GM19193 (cell line): ENCODE results near the gene THSD8.
A peak's percentile ranks its signal among the peaks of the same experiment; 100 is the strongest.

ENCODE experiments used
- POLR2A ChIP-seq: IDR thresholded peaks from 4 replicates; pipeline ENCODE4 v1.6.1; 2011; ENCODE audit not compliant: insufficient read depth, insufficient read length; ENCODE audit errors: extremely low read depth

Gene THSD8

DNA sequence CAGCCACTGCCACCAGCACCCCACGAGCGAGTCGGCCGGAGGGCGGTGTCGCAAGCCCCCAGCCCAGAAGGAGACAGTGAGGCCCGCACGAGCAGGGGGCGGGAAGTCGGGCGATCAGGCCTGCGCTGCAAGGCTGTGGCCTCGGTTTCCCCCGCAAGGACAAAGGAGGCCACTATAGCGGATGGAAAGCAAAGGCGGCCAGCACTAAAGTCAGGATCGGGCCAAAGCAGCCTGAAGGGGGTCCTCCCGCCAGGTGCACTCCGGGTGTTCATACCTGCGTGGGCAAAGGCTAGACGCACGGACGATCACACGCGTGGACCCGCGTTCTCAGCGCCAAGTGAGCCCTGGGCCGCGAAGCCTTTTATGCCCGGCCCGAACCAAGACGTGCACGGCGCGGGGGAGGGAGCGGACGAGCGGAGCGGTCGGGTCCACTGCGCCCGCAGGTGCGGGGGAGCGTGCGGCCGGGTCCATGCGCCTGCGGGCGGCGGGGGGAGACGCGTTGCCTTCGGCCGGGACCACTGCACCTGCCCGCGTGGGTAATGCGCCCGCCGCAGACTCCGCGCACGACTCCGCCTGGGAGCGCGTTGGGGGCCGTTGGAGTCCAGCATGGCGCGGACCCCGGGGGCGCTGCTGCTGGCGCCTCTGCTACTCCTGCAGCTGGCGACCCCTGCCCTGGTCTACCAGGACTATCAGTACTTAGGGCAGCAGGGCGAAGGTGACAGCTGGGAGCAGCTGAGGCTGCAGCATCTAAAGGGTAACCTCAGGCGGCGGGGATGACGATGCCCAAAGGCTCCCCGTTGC lies at the start of gene THSD8, which contains the start of gene PRDX2:
TSS of gene THSD8 (plus strand) at position 604 of the 801 bp plus-strand sequence. CDS start at position 607, 3 bp downstream.
TSS of gene PRDX2 (minus strand) at position 335 of the 801 bp plus-strand sequence. CDS start 539 bp downstream, outside the sequence.
- TF ChIP-seq POLR2A = peak; percentile 88

DNA sequence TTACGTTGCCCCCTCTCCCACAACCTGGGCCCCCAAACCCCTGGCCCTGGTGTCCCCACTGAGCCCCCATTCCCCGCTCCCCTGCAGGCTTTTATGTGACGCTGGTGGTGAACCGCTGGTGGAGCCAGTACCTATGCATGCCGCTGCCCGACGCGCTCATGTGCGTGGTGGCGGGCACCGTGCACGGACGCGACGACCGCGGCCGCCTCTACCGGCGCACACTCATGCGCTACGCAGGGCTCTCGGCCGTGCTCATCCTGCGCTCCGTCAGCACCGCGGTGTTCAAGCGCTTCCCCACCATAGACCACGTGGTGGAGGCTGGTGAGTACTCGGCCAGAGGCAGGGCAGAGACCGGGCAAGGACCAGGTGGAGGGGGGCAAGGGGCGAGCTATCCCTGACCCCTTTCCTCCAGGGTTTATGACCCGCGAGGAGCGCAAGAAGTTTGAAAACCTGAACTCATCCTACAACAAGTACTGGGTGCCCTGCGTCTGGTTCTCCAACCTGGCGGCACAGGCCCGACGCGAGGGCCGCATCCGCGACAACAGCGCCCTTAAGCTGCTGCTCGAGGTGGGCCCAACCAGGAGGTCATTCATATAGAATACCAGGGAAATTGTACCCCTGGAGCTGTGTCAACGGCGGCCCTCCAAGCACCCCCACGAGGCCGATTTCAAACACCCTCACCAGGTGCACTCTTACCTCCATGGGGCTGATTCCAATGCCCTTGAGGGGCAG lies 47.2 kb upstream of the THSD8 start:
- TF ChIP-seq POLR2A = no peak

DNA sequence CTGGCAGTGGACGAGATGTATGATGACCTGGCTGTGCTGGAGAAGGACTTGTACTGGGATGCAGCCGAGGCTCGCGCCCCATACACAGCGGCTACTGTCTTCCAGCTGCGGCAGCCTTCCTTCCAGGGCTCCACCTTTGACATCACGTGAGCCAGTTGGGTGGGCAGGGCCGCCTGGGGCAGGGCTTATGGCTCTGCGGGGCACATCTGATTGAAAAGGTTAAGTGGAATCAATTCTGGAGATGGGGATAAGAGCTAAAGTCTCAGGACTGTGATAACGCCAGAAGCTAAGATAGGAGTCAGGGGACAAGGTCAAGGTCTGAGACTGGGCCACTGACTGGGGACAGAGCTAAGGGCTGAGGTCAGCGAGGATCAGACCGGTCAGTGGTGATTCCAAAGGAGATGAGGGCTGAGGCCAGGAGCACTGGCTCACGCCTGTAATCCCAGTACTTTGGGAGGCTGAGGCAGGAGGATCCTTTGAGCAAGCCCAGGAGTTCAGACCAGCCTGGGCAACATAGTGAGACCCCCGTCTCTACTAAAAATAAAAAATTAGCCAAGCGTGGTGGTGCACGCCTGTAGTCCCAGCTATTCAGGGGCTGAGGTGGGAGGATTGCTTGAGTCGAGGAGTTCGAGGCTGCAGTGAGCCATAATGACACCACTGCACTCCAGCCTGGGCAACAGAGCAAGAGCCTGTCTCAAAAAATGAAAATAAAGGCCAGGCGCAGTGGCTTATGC lies 45.6 kb upstream of the THSD8 start:
- no peak for TF ChIP-seq POLR2A

DNA sequence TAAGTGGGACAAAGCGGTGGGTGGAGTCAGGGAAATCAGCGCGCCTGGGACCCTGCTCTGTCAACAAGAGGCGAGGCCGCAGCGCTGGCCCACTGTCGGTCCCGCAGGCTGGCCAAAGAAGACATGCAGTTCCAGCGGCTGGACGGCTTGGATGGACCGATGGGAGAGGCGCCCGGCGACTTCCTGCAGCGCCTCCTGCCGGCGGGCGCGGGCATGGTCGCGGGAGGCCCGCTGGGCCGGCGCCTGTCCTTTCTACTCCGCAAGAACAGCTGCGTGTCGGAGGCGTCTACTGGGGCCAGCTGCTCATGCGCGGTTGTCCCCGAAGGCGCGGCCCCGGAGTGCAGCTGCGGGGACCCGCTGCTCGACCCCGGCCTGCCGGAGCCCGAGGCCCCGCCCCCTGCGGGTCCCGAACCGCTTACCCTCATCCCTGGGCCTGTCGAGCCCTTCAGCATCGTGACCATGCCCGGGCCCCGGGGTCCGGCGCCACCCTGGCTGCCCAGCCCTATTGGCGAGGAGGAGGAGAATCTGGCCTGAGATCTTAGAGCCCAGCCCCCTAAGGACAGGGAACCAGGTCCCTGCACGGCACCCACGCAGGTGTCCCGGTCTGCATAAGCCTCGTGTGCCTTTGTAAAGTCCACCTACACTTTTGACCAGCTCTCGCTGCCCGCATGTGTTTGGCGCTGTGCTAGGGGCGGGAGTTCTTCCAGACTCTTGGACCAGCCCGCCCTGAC lies 44.2 kb upstream of the THSD8 start:
- no peak for TF ChIP-seq POLR2A

DNA sequence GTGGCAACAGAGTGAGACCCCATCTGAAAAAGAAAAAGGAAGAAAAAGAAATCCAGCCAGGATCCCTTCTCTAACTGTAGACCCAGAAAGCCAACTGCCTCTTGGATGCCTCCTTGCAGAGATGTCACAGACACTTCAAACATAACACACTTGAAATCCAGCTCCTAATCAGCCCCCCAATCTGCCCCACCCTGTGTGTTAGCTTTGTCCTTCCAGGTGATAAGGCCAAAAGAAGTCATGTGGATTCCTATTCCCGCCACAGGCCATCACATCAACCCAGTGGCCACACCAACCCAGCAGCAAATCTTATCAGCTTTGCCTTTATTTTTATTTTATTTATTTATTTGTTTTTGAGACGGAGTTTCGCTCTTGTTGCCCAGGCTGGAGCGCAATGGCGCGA lies 42.2 kb upstream of the THSD8 start:
- TF ChIP-seq POLR2A = no peak

DNA sequence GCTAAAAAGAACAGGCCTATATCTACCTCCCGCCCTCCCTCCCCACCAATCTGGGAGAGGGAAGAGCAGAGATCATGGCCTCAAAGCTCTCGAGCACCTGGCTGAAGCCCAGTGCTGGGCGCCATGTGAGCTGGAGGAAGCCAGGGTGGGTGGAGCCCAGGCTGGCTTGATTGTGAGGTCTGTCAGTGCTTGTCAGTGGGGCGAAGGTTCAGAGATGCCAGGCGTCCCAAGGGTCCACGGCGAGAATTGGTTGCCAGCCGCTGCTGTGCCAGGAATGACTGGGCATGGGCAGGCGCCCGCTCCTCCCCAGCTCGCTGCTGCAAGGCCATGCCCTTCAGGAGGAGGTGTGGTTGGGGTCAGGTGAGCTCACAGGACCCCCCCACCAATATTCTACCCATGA lies 38.8 kb upstream of the THSD8 start:
- TF ChIP-seq POLR2A = no peak

DNA sequence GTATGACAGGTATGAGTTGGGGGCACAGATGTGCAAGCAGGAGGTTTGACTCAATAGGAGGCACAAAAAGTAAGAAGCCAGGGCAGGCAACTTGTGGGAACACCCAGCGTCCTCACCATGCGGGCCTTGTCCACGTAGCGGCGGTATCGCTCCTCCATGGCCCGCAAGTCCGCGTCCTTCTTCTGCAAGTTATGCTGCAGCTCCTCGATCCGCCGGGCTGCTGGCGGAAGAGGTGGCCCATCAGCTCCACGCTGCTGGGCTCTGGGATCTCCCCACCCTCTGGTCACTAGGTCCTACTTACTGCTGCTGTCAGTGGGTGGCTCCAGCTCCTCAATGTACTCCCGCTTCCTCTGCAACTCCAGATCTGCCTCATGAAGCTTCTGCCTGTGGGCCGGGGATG lies 37.2 kb upstream of the THSD8 start:
- TF ChIP-seq POLR2A = no peak

DNA sequence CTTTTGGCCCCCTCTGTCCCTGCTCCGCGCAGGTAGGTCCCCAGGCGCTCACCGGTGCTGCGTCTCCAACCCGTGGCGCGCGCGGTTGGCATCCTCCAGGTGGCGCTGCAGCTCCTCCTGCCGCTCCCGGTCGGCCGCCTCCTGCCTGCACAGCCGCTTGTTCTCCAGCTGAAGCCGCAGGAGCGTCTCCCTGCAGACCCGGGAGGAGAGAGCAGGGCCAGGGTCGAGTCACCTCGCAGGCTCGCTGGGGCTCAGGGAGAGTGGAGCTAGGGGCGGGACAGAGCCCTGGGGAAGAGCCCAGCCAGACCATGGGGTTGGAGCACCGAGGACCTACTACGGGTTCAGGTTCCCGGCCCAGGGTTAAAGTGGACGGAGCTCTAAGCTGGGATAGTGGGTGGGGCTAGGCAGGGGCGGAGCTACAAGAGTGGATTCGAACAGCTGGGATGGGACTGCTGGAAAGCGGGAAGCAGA lies 35.8 kb upstream of the THSD8 start:
- TF ChIP-seq POLR2A = no peak

DNA sequence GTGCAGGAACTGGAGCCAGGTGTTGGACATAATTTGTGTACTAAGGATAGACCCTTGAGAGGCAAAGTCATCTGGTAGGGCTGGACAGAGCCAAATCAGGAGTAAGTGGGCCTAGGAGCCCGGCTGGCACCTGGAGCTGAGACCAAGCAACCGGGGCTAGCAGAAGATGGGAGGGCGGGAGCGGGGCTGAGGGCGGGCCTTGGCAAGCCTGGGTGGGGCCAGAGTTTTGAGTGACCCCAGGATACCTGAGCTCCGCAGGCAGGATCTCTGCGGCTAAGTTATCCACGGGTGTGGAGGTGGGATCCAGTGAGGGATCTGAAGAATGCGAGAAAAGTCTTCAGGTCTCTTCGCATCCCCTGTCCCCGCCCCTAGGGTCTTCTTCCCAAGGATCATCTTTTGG lies 34.7 kb upstream of the THSD8 start:
- no peak for TF ChIP-seq POLR2A

DNA sequence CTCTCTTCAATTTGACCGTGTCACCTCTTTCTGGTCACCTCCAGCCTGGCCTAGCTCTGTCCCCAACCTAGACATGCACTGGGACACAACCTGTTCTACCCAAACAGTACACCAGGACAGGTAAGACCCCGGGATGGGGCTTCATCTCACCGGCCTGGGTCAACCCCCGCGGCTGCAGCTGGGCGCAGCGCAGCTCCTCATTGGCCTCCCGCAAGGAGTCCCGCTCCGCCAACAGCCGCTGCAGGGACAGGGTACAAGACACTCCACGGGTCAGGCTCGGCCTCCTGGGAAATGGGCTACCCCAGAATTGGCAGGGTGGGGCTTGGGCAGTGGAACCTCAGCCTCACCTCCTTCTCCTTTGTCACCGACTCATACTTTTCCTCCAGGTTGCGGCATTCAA lies 34.2 kb upstream of the THSD8 start:
- TF ChIP-seq POLR2A = no peak

DNA sequence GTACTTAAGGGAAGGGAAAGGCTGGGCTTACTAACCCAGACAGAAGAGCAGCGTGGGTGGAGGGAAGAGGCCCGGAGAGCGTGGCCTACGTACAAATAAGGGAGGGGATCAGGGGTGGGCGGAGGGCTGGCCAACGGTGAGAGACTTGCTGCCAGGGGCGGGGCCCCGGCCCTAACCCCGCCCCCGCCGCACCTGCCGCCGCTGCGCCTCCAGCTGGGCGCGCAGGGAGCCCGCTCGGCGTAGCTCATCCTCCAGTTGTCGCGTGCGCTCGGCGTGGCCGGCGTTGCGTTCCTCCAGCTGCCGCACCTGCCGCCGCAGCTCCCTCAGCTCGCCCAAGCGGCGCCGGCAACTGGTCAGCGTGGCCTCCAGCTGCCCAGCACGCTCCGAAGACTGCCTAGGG lies 32.2 kb upstream of the THSD8 start:
- TF ChIP-seq POLR2A = peak; percentile 24

DNA sequence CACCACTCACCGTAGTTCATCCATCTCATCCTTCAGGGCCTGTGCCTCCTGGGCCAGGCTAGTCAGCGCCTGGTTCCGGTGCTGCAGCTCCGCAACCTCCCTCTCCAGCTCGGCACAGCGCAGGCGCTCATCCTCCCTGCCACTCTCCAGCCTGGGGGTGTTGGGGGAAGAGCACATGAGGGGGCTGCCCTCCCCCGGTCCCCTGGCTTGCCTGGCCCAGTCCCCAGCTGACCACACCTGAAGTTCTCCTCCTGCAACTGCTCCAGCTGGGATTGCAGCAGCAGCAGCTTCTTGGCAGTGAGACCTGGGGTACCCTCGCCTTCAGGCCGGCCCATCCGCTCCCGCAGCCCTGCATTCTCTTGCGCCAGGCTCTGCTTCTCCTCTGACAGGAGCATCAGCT lies 30.9 kb upstream of the THSD8 start:
- TF ChIP-seq POLR2A = no peak

DNA sequence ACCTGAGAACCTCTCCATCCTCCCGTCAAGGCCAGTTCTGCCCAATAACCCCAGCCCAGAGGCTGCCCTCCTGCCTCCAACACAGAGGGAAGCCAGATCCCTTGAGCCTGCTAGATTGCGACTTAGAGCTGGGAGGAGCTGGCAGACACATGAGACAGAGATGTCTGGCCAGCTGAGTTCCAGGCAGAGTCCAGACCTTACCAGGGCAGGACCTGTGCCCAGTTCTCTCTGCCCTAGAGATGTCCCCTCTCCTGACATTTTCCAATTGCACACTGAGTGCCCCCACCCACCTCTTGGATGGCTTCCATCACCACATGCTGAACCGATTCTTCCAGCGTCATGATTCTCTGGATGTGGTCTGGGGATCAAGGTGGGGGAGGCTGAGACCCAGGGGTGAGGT lies 29.5 kb upstream of the THSD8 start:
- TF ChIP-seq POLR2A = no peak

DNA sequence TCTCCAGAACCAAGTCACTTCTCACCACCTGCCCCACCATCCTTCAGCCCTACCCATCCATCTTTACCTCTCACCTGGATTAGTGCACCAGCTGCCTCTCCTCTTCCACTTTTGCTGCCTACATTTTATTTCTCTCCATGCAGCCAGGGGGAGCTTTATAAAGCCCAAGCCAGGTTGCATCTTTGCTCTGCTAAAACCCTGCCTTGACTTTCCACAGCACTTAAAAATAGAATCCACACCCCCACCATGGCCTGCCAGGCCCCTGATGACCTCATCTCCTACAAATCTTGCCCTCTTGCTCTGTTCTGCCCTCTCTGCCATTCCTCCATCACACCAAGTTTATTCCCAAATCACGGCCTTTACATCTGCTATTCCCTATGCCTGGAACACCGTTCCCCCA lies 28.3 kb upstream of the THSD8 start:
- TF ChIP-seq POLR2A = no peak

DNA sequence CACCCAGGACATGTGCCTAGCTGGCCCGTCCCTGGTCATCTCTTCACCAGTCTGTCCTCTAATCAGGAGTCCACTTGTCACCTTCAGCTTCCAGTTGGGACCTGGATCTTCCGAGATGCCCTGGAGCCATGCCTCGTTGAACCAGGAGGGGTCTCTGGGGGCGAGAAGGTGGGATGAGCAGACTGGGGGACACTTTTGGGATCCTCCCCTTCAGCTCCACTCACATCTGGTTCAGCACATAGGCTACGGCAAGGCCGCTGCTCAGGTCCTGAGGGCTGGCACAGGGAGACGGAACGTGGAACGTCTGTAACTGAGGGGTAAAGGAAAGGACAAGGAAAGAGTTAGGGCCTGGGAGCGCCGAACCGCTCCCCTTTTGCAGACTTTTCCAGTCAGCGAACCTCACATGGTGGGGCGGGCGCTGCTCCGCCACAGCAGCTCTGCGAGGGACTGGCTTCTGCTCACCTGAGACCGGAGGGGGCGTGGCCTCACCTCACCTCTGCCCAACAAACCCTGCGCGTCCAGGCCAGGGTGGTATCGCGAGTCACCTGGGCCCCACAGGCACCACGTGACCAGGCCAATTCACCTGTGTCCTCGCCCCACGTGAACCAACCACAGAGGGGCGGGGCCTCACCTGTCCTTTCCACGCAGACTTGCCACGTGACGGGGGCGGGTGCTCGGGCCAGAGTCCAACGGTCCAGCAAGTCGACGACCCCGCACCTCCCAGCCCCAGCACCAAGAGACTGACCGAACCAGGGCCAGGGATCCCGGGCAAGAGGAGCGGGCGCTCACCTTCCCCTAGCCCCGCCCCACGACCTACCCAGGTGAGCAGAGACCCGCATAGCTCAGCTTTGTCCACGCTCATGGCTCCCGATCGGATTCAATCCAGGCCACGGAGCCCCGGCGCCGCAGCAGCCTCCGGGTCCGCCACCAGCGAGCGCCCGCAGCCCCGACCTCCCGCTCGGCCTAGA lies 27.0 kb upstream of the THSD8 start, which contains the start of gene HOOK2:
TSS of gene HOOK2 (minus strand) at position 965 of the 968 bp plus-strand sequence. CDS start at position 862, 103 bp downstream.
- no peak for TF ChIP-seq POLR2A
